Heart right ventricle (tissue), 16 donors: ENCODE results near the gene ABCB6. TPM values are rescaled to one million over a fixed set of nuclear protein-coding genes. Genes with fewer than 3 reads are reported as not detected.

Experiments
- ATAC-seq, 8 donors: fragments of 200-7000 bp; cut with Tn5 transposase; one replicate each; pipeline ENCODE4 v1.9.1; 2020; ENCODE audit warnings: mild to moderate bottlenecking in 8 of 8, moderate library complexity in 8 of 8, moderate number of reproducible peaks in 1 of 8
- DNase-seq, 2 donors: peaks; one replicate each; pipeline ENCODE4 v3.0.0-alpha.2; 2020
- H3K27ac ChIP-seq, 10 donors: fragments of 200-600 bp; sonication (generic) in 2 of 10; one replicate each; pipeline versions ENCODE4 v1.5.0 to v1.8.0; 2020 to 2022; ENCODE audit warnings: mild to moderate bottlenecking in 3 of 10
- H3K27me3 ChIP-seq, 7 donors: fragments of 200-600 bp; one replicate each; pipeline ENCODE4 v1.8.0; 2021 to 2022; ENCODE audit warnings: mild to moderate bottlenecking in 2 of 7
- H3K36me3 ChIP-seq, 9 donors: fragments of 200-600 bp; sonication (generic) in 1 of 9; one replicate each; pipeline versions ENCODE4 v1.5.0 to v1.8.0; 2020 to 2022; ENCODE audit warnings: mild to moderate bottlenecking in 2 of 9
- H3K4me1 ChIP-seq, 9 donors: fragments of 200-600 bp; sonication (generic) in 1 of 9; one replicate each; pipeline versions ENCODE4 v1.5.0 to v1.8.0; 2020 to 2022; ENCODE audit warnings: mild to moderate bottlenecking in 4 of 9
- H3K4me3 ChIP-seq, 10 donors: fragments of 200-600 bp; sonication (generic) in 2 of 10; one replicate each; pipeline versions ENCODE4 v1.5.0 to v1.8.0; 2020 to 2022; ENCODE audit warnings: mild to moderate bottlenecking in 7 of 10, moderate library complexity in 2 of 10
- H3K9me3 ChIP-seq, 11 donors: fragments of 200-600 bp in 10 of 11; sonication (generic) in 2 of 11; one replicate each; pipeline versions ENCODE4 v1.5.0 to v1.8.0; 2013 to 2022; ENCODE audit warnings: mild to moderate bottlenecking in 2 of 11, control low read depth in 1 of 11, moderate library complexity in 1 of 11
- WGBS, 2 donors: extraction: QIAGEN DNeasy Blood & Tissue Kit; methylation state at CpG; one replicate each; pipeline ENCODE4 v1.1.7; 2013; ENCODE audit warnings: inconsistent platforms in 1 of 2; 5-methylcytosine and 5-hydroxymethylcytosine counted together
- intact Hi-C, 10 donors: fragments of 100-400 bp; cut with DNase I; formaldehyde crosslinking; loops; one replicate each; pipeline versions ENCODE4 v1.11.1 to v1.14.2; 2022
- polyA plus RNA-seq, 2 donors: library from polyadenylated mRNA; stranded (reverse); fragments of 200-250 nt; gene quantifications; one replicate each; pipeline ENCODE4 v1.2.3, GENCODE V29; 2013
- total RNA-seq, 10 donors: library from RNA; stranded (reverse); fragmentation: NEBNext Ultra II Directional in 3 of 10; extraction: Animal tissue kit (Norgen Biotek cat#: 25700) in 3 of 10; gene quantifications; one replicate each; pipeline versions ENCODE4 v1.2.1 to v1.2.4, GENCODE V29; 2021 to 2023
- TF ChIP-seq, protein P1 (sequence below), 9 donors: fragments of 200-600 bp; sonication (generic) in 2 of 9; IDR thresholded peaks; one replicate each; pipeline versions ENCODE4 v1.5.0 to v1.8.0; 2021 to 2022; ENCODE audit warnings: antibody characterized with exemption in 9 of 9, mild to moderate bottlenecking in 5 of 9, moderate library complexity in 1 of 9
- donor health status: Arrhythmogenic right ventricular cardiomyopathy.
- donor health status: ischemic (EF 13 %, LVEDD 7.1; RV severe dilation, severe dysfunction).
- donor health status: healthy with polysubstance abuse.
- donor health status: DM: no; HTN: yes; CAD: no.
- donor health status: DM: no; HTN: no; CAD: no.
- donor health status: ischemic (EF 25% LVEDD 6.9; RV normal size, moderate dysfunction).
- donor health status: ischemic (EF 25% LVEDD 5.7; RV mildly dilated, moderate dysfunction).
- donor health status: healthy.
- donor health status: DM: yes; HTN: yes; CAD: no.
- donor health status: Ischemic cardiomyopathy.
- donor health status: ischemic (EF 35%, LVEDD 5.7; RV mildly dilated, moderate dysfunction).
- donor health status: nonischemic (EF 11% LVEDD 7.7; RV severe dilation, severe dysfunction).
- donor health status: DM: yes; HTN: yes; CAD: no.
- donor health status: PGD.
- donor health status: ischemic (EF 29% LVEDD 5.4; RV normal size, mild dysfunction).
- donor health status: nonischemic (EF 23%, LVEDD 6.1; RV moderate dilation, normal function).

ABCB6 gene
- total and polyA plus RNA-seq, 12 donors, result 9.8 to 34.0 (median 18.5) TPM

GRCh38 chr2:219184121-219184520 lies 34.6 kb downstream of the ABCB6 start:
- ATAC-seq, result no peak
- Histone ChIP-seq H3K36me3 (peaks cover 0 to 68% (median 46%) of the 10 kb centered on the region in 9 donors), H3K27me3 (no peaks in the 10 kb centered on the region), H3K4me3 (no peak overlapping the region), H3K27ac (no peak overlapping the region), H3K4me1 (peaks cover 3 to 28% (median 11%) of the 10 kb centered on the region in 9 donors), H3K9me3 (no peaks in the 10 kb centered on the region)
- TF ChIP-seq, protein P1, sequence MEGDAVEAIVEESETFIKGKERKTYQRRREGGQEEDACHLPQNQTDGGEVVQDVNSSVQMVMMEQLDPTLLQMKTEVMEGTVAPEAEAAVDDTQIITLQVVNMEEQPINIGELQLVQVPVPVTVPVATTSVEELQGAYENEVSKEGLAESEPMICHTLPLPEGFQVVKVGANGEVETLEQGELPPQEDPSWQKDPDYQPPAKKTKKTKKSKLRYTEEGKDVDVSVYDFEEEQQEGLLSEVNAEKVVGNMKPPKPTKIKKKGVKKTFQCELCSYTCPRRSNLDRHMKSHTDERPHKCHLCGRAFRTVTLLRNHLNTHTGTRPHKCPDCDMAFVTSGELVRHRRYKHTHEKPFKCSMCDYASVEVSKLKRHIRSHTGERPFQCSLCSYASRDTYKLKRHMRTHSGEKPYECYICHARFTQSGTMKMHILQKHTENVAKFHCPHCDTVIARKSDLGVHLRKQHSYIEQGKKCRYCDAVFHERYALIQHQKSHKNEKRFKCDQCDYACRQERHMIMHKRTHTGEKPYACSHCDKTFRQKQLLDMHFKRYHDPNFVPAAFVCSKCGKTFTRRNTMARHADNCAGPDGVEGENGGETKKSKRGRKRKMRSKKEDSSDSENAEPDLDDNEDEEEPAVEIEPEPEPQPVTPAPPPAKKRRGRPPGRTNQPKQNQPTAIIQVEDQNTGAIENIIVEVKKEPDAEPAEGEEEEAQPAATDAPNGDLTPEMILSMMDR (IDR thresholded peaks at IDR 0.05), result no peak
- intact Hi-C loops, result no loop called here
- DNase-seq, result no peak
- 100% methylated on average over 2 of the region's 2 CpGs for WGBS, 2 donors

GRCh38 chr2:219183151-219183772 lies 35.5 kb downstream of the ABCB6 start:
- DNase-seq, result no peak
- no peak for ATAC-seq
- TF ChIP-seq, protein P1 (IDR thresholded peaks at IDR 0.05), result no peak
- no peaks in the 10 kb centered on the region for H3K27me3 ChIP-seq
- H3K4me1 ChIP-seq, result peaks cover 6 to 34% (median 17%) of the 10 kb centered on the region in 9 donors
- no peak overlapping the region for H3K27ac ChIP-seq
- intact Hi-C loops, result no loop called here
- 91 to 95% methylated on average over 6 of the region's 6 CpGs for WGBS, 2 donors
- peaks cover 0 to 68% (median 46%) of the 10 kb centered on the region in 9 donors for H3K36me3 ChIP-seq
- H3K9me3 ChIP-seq, result no peaks in the 10 kb centered on the region
- no peak overlapping the region for H3K4me3 ChIP-seq

DNA sequence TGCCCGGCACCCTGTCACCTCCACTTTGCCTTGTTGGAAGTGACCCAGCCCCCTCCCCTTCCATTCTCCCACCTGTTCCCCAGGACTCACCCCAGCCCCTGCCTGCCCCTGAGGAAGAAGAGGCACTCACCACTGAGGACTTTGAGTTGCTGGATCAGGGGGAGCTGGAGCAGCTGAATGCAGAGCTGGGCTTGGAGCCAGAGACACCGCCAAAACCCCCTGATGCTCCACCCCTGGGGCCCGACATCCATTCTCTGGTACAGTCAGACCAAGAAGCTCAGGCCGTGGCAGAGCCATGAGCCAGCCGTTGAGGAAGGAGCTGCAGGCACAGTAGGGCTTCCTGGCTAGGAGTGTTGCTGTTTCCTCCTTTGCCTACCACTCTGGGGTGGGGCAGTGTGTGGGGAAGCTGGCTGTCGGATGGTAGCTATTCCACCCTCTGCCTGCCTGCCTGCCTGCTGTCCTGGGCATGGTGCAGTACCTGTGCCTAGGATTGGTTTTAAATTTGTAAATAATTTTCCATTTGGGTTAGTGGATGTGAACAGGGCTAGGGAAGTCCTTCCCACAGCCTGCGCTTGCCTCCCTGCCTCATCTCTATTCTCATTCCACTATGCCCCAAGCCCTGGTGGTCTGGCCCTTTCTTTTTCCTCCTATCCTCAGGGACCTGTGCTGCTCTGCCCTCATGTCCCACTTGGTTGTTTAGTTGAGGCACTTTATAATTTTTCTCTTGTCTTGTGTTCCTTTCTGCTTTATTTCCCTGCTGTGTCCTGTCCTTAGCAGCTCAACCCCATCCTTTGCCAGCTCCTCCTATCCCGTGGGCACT lies 36.2 kb downstream of the ABCB6 start:
- peaks cover 6 to 34% (median 18%) of the 10 kb centered on the region in 9 donors for H3K4me1 ChIP-seq
- TF ChIP-seq, protein P1 (IDR thresholded peaks at IDR 0.05), result no peak
- DNase-seq (no peak), ATAC-seq (no peak)
- 74 to 75% methylated on average over 8 of the region's 8 CpGs for WGBS, 2 donors
- H3K4me3 ChIP-seq, result no peak overlapping the region
- intact Hi-C loops, result no loop called here
- H3K36me3 ChIP-seq, result peaks cover 0 to 68% (median 46%) of the 10 kb centered on the region in 9 donors
- H3K9me3 ChIP-seq, result no peaks in the 10 kb centered on the region
- no peak overlapping the region for H3K27ac ChIP-seq
- no peaks in the 10 kb centered on the region for H3K27me3 ChIP-seq

DNA sequence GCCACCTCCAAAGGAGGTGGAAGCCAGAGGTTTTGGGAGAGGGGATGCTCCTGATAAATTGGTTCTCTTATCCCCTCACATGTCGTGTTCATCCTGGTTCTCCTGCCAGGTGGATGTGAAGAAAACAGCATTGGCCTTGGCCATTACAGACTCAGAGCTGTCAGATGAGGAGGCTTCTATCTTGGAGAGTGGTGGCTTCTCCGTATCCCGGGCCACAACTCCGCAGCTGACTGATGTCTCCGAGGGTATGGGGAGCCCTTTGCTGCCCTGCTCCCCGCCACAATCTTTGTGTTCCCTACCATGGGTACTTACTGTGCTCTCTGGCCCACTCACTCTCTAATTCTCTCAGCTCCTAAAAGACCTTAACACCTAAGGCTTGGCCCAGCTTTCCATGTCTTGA lies 37.2 kb downstream of the ABCB6 start:
- Histone ChIP-seq H3K9me3 (no peaks in the 10 kb centered on the region), H3K4me3 (no peak overlapping the region), H3K27ac (no peak overlapping the region), H3K36me3 (peaks cover 0 to 68% (median 46%) of the 10 kb centered on the region in 9 donors), H3K4me1 (peaks cover 6 to 39% (median 19%) of the 10 kb centered on the region in 9 donors), H3K27me3 (no peaks in the 10 kb centered on the region)
- 94 to 95% methylated on average over 6 of the region's 6 CpGs for WGBS, 2 donors
- no peak for DNase-seq
- TF ChIP-seq, protein P1 (IDR thresholded peaks at IDR 0.05), result no peak
- intact Hi-C loops, result no loop called here
- no peak for ATAC-seq
